H1 (cell line): Measurements from ENCODE around the gene FAM120B. TPM values are rescaled to one million over a fixed set of nuclear protein-coding genes. Genes with fewer than 3 reads are reported as not detected.

ENCODE experiments used
- CHD7 ChIP-seq: fragments of 300-600 bp; sonication (generic); IDR thresholded peaks from 2 replicates; pipeline ENCODE4 v1.7.1; 2012; ENCODE audit warnings: low read length, moderate library complexity, mild to moderate bottlenecking, inconsistent platforms; ENCODE audit not compliant: insufficient replicate concordance
- CTCF ChIP-seq, 3 experiments: IDR thresholded peaks; 1 replicate in 2 of 3; 2 replicates in 1 of 3; pipeline versions ENCODE4 v1.5.1 to v1.6.1; 2011; ENCODE audit warnings: low read length in 3 of 3, mild to moderate bottlenecking in 3 of 3, inconsistent platforms in 2 of 3, low read depth in 1 of 3, moderate library complexity in 1 of 3; ENCODE audit not compliant: insufficient read depth in 1 of 3; ENCODE audit errors: control extremely low read depth in 1 of 3
- EP300 ChIP-seq, 2 experiments: IDR thresholded peaks; 1 replicate in 1 of 2; 2 replicates in 1 of 2; pipeline ENCODE4 v1.6.1; 2011 to 2012; ENCODE audit warnings: low read depth in 2 of 2, low read length in 2 of 2, mild to moderate bottlenecking in 2 of 2, borderline replicate concordance in 1 of 2, inconsistent platforms in 1 of 2, moderate library complexity in 1 of 2
- EZH2 ChIP-seq: fragments of 200-600 bp; sonication (generic); IDR thresholded peaks from 2 replicates; pipeline ENCODE4 v1.7.1; 2012; ENCODE audit warnings: low read depth, mild to moderate bottlenecking, moderate library complexity, low read length, inconsistent platforms; ENCODE audit not compliant: severe bottlenecking
- GABPA ChIP-seq: IDR thresholded peaks from 2 replicates; pipeline ENCODE4 v1.6.1; 2011; ENCODE audit warnings: mild to moderate bottlenecking, low read length, moderate library complexity, borderline replicate concordance; ENCODE audit not compliant: insufficient read depth
- POU5F1 ChIP-seq: IDR thresholded peaks from 2 replicates; pipeline ENCODE4 v1.6.1; 2011; ENCODE audit warnings: low read depth, mild to moderate bottlenecking, low read length, moderate library complexity
- SP2 ChIP-seq: IDR thresholded peaks from 2 replicates; pipeline ENCODE4 v1.6.1; 2012; ENCODE audit warnings: mild to moderate bottlenecking, low read length, inconsistent platforms
- TBP ChIP-seq: IDR thresholded peaks from 2 replicates; pipeline ENCODE4 v1.6.1; 2011; ENCODE audit warnings: low read depth, low read length, improper control_type of control experiment
- ZNF274 ChIP-seq: IDR thresholded peaks from 2 replicates; pipeline ENCODE4 v1.7.0; 2012; ENCODE audit warnings: low read length, borderline replicate concordance; ENCODE audit errors: extremely low read depth
- polyA plus RNA-seq, 7 experiments: library from polyadenylated mRNA; depleted of rRNA in 3 of 7; stranded (reverse) in 5 of 7; unstranded in 2 of 7; fragments of >200 nt in 5 of 7; fragments of 200-250 nt in 2 of 7; gene quantifications; 1 replicate in 5 of 7; 2 replicates in 1 of 7; 4 replicates in 1 of 7; pipeline versions ENCODE4 v1.2.1 to v1.2.3, GENCODE V29; 2011 to 2013; ENCODE audit warnings: missing spikeins in 2 of 7, mixed read lengths in 2 of 7
- total RNA-seq: library from RNA; stranded (reverse); fragmentation: NEBNext Ultra II Directional; extraction: Animal tissue kit (Norgen Biotek cat#: 25700); gene quantifications from 2 replicates; pipeline ENCODE4 v1.2.1, GENCODE V29; 2021

Gene FAM120B
- total and polyA plus RNA-seq, 2 of the 8 experiments (the other 6 are each of a cell fraction or from before 2014, with no cell fraction given): 5.1 to 12.5 TPM

GRCh38 chr6:170423030-170423429, 116.5 kb downstream of the FAM120B start (continued):
- TF ChIP-seq CHD7 (no peak), EP300 (IDR thresholded peaks at IDR 0.05; ENCODE audit: borderline replicate concordance in 1 of 2, low read depth in 2 of 2, low read length in 2 of 2) (no peak), POU5F1 (no peak), GABPA (peak; percentile 79), CTCF (IDR thresholded peaks at IDR 0.05; ENCODE audit: control extremely low read depth in 1 of 3, insufficient read depth in 1 of 3, low read depth in 1 of 3, low read length in 3 of 3) (peak in 2 of 3 experiments; percentile 22 to 23; a peak in 2 of 4 replicates), ZNF274 (no peak), TBP (peak; percentile 87), SP2 (no peak), EZH2 (no peak)
